ENCODE data around the gene CPNE2.

DNA sequence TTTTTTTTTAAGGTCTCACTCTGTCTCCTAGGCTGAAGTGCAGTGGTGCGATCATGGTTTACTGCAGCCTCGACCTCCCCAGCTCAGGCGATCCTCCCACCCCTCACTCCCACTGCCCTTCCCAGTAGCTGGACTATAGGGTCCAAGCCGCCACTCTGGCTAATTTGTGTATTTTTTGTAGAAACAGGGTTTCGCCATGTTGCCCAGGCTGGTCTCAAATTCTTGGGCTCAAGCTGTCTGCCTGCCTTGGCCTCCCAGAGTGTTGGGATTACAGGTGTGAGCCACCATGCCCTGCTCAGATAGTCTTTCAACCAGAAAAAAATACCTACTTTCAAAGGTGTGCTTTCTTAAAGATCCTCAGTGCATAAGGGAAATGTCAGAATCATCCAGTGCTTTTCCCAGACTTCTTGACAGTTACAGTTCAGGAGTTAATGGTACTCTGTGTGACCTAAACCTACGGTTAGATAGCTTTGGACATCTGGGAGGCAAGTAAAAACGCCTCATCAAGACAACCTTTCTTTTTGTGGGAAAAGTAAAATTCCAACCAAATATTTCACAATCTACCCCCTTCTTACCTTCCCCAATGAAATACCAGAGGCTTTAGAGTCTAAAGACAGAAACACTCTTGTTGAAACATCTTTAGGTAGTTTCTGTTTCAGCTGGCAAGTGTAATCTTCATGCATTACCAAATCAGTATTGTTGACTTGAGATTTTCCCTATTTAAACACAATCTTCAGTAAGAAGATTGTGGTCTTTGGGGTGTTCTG is 100.5 kb downstream of the CPNE2 start:
- no peak for TF ChIP-seq EZH2 (IDR thresholded peaks at IDR 0.05)
- TF ChIP-seq POLR2AphosphoS5 (IDR thresholded peaks at IDR 0.05; ENCODE audit: borderline replicate concordance, low read depth, low read length): no peak

All from SK-N-MC (cell line).